NCI-H1694 (cell line): ENCODE data around the gene MEG3.
"Not testable (repeated sequence)": the region's sequence is repeated elsewhere in the genome, so short reads cannot be mapped to it uniquely, and the experiment has no call there.

Experiments used
- DNase-seq: peaks from one replicate; lab custom pipeline; 2025; lab: John Stamatoyannopoulos, UW

MEG3 gene

GRCh38 chr14:100816286-100816949 lies 9.5 kb upstream of the MEG3 start:
- DNase-seq = no peak

GRCh38 chr14:100816950-100817901 lies 8.7 kb upstream of the MEG3 start:
- no peak for DNase-seq

GRCh38 chr14:100818221-100818699 lies 7.7 kb upstream of the MEG3 start:
- no peak for DNase-seq

GRCh38 chr14:100818923-100819322 lies 7.0 kb upstream of the MEG3 start:
- not testable (repeated sequence) for DNase-seq

GRCh38 chr14:100819453-100819828 lies 6.5 kb upstream of the MEG3 start:
- DNase-seq = no peak

- DNase-seq = no peak
Observed at GRCh38 chr14:100819829-100820475, 6.0 kb upstream of the MEG3 start.

GRCh38 chr14:100820957-100821356 lies 5.0 kb upstream of the MEG3 start:
- DNase-seq = no peak

GRCh38 chr14:100822013-100822412 lies 3.9 kb upstream of the MEG3 start:
- no peak for DNase-seq

GRCh38 chr14:100822532-100823296 lies 3.2 kb upstream of the MEG3 start:
- peak; percentile 48 for DNase-seq

- no peak for DNase-seq
Observed at GRCh38 chr14:100823413-100824080, 2.4 kb upstream of the MEG3 start.

- no peak for DNase-seq
Observed at GRCh38 chr14:100824091-100824551, 1.8 kb upstream of the MEG3 start.

GRCh38 chr14:100824901-100825712 lies 811 bp upstream of the MEG3 start:
- DNase-seq = no peak

GRCh38 chr14:100826391-100827100 lies 628 bp downstream of the MEG3 start:
- no peak for DNase-seq

GRCh38 chr14:100827101-100828021 lies 1.4 kb downstream of the MEG3 start:
- DNase-seq = no peak

- DNase-seq = no peak
Observed at GRCh38 chr14:100828031-100828769, 2.3 kb downstream of the MEG3 start.

- no peak for DNase-seq
Observed at GRCh38 chr14:100830681-100831080, 4.8 kb downstream of the MEG3 start.

- no peak for DNase-seq
Observed at GRCh38 chr14:100832311-100832960, 6.5 kb downstream of the MEG3 start.
